BLaER1 (cell line): ENCODE measurements around the gene GRAMD4.
A peak's percentile ranks its signal among the peaks of the same experiment; 100 is the strongest.

ENCODE experiments used
- H3K27ac ChIP-seq: shearing (Covaris generic); formaldehyde crosslinking; 2 replicates; pipeline ENCODE4 v1.8.1; 2022
- H3K27me3 ChIP-seq: shearing (Covaris generic); formaldehyde crosslinking; 2 replicates; pipeline ENCODE4 v1.8.1; 2022
- H3K36me3 ChIP-seq: shearing (Covaris generic); formaldehyde crosslinking; 2 replicates; pipeline ENCODE4 v1.8.1; 2022
- H3K4me1 ChIP-seq: shearing (Covaris generic); formaldehyde crosslinking; 2 replicates; pipeline ENCODE4 v1.8.1; 2022
- H3K4me2 ChIP-seq: shearing (Covaris generic); formaldehyde crosslinking; 2 replicates; pipeline ENCODE4 v1.8.1; 2022
- H3K4me3 ChIP-seq: shearing (Covaris generic); formaldehyde crosslinking; 2 replicates; pipeline ENCODE4 v1.8.1; 2022
- H3K9ac ChIP-seq: shearing (Covaris generic); formaldehyde crosslinking; 2 replicates; pipeline ENCODE4 v1.8.1; 2022
- H3K9me3 ChIP-seq: shearing (Covaris generic); formaldehyde crosslinking; 2 replicates; pipeline ENCODE4 v1.8.1; 2022
- H4K20me1 ChIP-seq: shearing (Covaris generic); formaldehyde crosslinking; 2 replicates; pipeline ENCODE4 v1.8.1; 2022
- Cebpa-rat ChIP-seq: shearing (Covaris generic); IDR thresholded peaks from 2 replicates; pipeline ENCODE4 v1.8.1; 2022

GRAMD4 gene

GRCh38 chr22:46625843-46626349 lies 5.7 kb downstream of the GRAMD4 start:
- Histone ChIP-seq H4K20me1 (peaks cover 62% of the 10 kb centered on the region), H3K27ac (peak overlapping the region; percentile 94)

DNA sequence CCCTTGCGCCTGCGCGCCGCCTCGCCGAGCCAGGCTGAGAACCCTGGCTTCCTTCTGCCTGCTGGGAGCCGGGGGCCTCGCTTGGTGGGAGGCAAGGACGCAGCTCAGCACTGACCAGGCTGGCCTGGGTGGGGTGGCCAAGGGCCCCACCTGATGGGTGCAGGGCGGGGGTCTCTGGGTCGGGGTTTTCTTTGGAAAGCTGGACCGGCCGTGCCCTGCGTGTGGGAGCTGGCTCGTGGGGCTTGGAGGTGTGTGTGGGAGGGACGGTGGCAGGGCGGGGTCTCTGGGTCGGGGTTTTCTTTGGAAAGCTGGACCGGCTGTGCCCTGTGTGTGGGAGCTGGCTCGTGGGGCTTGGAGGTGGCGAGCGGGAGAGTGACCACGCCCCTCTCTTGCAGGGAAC lies 6.2 kb downstream of the GRAMD4 start:
- peaks cover 37% of the 10 kb centered on the region for H3K36me3 ChIP-seq
- H3K4me1 ChIP-seq, result peaks cover 98% of the 10 kb centered on the region
- H3K4me3 ChIP-seq, result no peak overlapping the region
- H3K27ac ChIP-seq, result peak overlapping the region; percentile 94
- H3K27me3 ChIP-seq, result no peaks in the 10 kb centered on the region
- H3K4me2 ChIP-seq, result peak overlapping the region; percentile 87
- H4K20me1 ChIP-seq, result peaks cover 66% of the 10 kb centered on the region
- TF ChIP-seq Cebpa-rat, result no peak
- H3K9ac ChIP-seq, result no peak overlapping the region
- H3K9me3 ChIP-seq, result no peaks in the 10 kb centered on the region

More at GRCh38 chr22:46625843-46626349, 5.7 kb downstream of the GRAMD4 start:
- no peak overlapping the region for H3K4me3 ChIP-seq
- peak overlapping the region; percentile 87 for H3K4me2 ChIP-seq
- TF ChIP-seq Cebpa-rat, result no peak
- H3K9me3 ChIP-seq, result no peaks in the 10 kb centered on the region
- no peaks in the 10 kb centered on the region for H3K27me3 ChIP-seq
- peak overlapping the region; percentile 50 for H3K9ac ChIP-seq
- peaks cover 37% of the 10 kb centered on the region for H3K36me3 ChIP-seq
- peaks cover 98% of the 10 kb centered on the region for H3K4me1 ChIP-seq

- Histone ChIP-seq H4K20me1 (peaks cover 71% of the 10 kb centered on the region), H3K27ac (peak overlapping the region; percentile 94), H3K4me2 (peak overlapping the region; percentile 87), H3K9me3 (no peaks in the 10 kb centered on the region), H3K9ac (no peak overlapping the region), H3K36me3 (peaks cover 38% of the 10 kb centered on the region), H3K4me3 (no peak overlapping the region), H3K4me1 (peaks cover 96% of the 10 kb centered on the region), H3K27me3 (no peaks in the 10 kb centered on the region)
- TF ChIP-seq Cebpa-rat, result no peak
These were observed 7.0 kb downstream of the GRAMD4 start for GRCh38 chr22:46626911-46627805.

- peaks cover 79% of the 10 kb centered on the region for H4K20me1 ChIP-seq
These were observed 7.8 kb downstream of the GRAMD4 start for GRCh38 chr22:46627806-46628482.

GRCh38 chr22:46628756-46629155 lies 8.6 kb downstream of the GRAMD4 start:
- 0 out of 2 replicates have a peak overlapping the region, but pooled peaks have one; percentile 31 for H3K9ac ChIP-seq
- H3K4me2 ChIP-seq, result peak overlapping the region; percentile 76
- H3K4me3 ChIP-seq, result no peak overlapping the region
- H3K4me1 ChIP-seq, result peaks cover 96% of the 10 kb centered on the region
- H4K20me1 ChIP-seq, result peaks cover 87% of the 10 kb centered on the region
- TF ChIP-seq Cebpa-rat, result no peak
- H3K27me3 ChIP-seq, result no peaks in the 10 kb centered on the region
- peaks cover 54% of the 10 kb centered on the region for H3K36me3 ChIP-seq
- no peaks in the 10 kb centered on the region for H3K9me3 ChIP-seq
- peak overlapping the region; percentile 57; the same call in 1 of the 2 replicates for H3K27ac ChIP-seq

More at GRCh38 chr22:46627806-46628482, 7.8 kb downstream of the GRAMD4 start:
- Histone ChIP-seq H3K27ac (peak overlapping the region; percentile 94; the same call in 1 of the 2 replicates), H3K36me3 (peaks cover 46% of the 10 kb centered on the region), H3K27me3 (no peaks in the 10 kb centered on the region), H3K4me1 (peaks cover 96% of the 10 kb centered on the region), H3K9ac (no peak overlapping the region), H3K9me3 (no peaks in the 10 kb centered on the region), H3K4me3 (no peak overlapping the region), H3K4me2 (peak overlapping the region; percentile 87)
- no peak for TF ChIP-seq Cebpa-rat

DNA sequence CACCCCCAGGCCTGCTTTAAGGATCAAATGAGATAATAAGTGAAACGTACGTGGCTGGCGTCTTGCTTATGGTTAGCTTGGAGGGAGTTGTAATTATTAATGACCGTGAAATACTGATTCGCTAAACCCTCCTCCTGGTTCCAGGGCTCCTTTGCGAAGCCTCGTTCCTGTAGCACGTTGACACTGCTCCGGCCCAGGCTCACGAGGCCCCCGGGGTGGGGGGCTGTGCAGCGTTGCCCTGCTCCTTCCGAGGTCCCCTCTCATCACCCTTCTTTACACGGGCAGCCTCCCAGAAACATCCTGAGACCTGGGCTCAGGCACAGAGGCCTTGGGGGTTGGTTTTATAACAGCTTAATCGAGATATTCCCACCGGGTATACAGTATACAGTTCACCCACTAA lies 9.1 kb downstream of the GRAMD4 start:
- Histone ChIP-seq H3K9me3 (no peaks in the 10 kb centered on the region), H3K4me1 (peaks cover 96% of the 10 kb centered on the region), H3K27ac (peak overlapping the region; percentile 57; the same call in 1 of the 2 replicates), H3K27me3 (no peaks in the 10 kb centered on the region), H3K4me3 (no peak overlapping the region), H3K4me2 (peak overlapping the region; percentile 76), H3K36me3 (peaks cover 59% of the 10 kb centered on the region), H4K20me1 (peaks cover 93% of the 10 kb centered on the region), H3K9ac (peak overlapping the region; percentile 31; the same call in 1 of the 2 replicates)
- TF ChIP-seq Cebpa-rat, result no peak

DNA sequence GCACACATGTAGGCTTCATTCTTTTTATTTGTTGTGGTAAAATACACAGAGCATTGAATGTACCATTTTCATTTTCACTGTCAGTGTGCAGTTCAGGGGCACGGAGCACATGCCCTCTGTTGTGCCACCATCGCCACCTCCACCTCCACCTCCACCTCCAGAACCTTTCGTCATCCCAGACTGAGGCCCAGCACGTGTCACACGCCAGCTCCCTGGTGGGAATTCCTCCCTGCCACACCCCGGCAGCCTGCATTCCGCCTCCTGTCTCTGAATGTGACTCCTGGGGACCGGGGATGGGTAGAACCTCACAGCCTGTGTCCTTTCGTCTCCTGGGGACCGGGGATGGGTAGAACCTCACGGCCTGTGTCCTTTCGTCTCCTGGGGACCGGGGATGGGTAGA lies 10.9 kb downstream of the GRAMD4 start:
- H3K27me3 ChIP-seq, result no peaks in the 10 kb centered on the region
- H3K4me1 ChIP-seq, result peaks cover 88% of the 10 kb centered on the region
- no peak for TF ChIP-seq Cebpa-rat
- no peak overlapping the region; the same call in 1 of the 2 replicates for H3K4me3 ChIP-seq
- H3K4me2 ChIP-seq, result peak overlapping the region; percentile 76
- peak overlapping the region; percentile 21; the same call in 1 of the 2 replicates for H3K9ac ChIP-seq
- peaks cover 85% of the 10 kb centered on the region for H4K20me1 ChIP-seq
- peak overlapping the region; percentile 63; the same call in 1 of the 2 replicates for H3K27ac ChIP-seq
- peaks cover 61% of the 10 kb centered on the region for H3K36me3 ChIP-seq
- no peaks in the 10 kb centered on the region for H3K9me3 ChIP-seq

- H3K9ac ChIP-seq, result peak overlapping the region; percentile 26
- peak overlapping the region; percentile 55 for H3K4me2 ChIP-seq
- no peaks in the 10 kb centered on the region for H3K9me3 ChIP-seq
- peak overlapping the region; percentile 68 for H3K27ac ChIP-seq
- peaks cover 85% of the 10 kb centered on the region for H4K20me1 ChIP-seq
- H3K27me3 ChIP-seq, result no peaks in the 10 kb centered on the region
- peaks cover 57% of the 10 kb centered on the region for H3K36me3 ChIP-seq
- H3K4me1 ChIP-seq, result peaks cover 88% of the 10 kb centered on the region
- no peak for TF ChIP-seq Cebpa-rat
- H3K4me3 ChIP-seq, result no peak overlapping the region
These were observed 12.6 kb downstream of the GRAMD4 start for GRCh38 chr22:46632646-46633249.

- Histone ChIP-seq H3K27ac (peak overlapping the region; percentile 68), H3K9ac (peak overlapping the region; percentile 26), H4K20me1 (peaks cover 86% of the 10 kb centered on the region), H3K9me3 (no peaks in the 10 kb centered on the region), H3K4me1 (peaks cover 90% of the 10 kb centered on the region), H3K36me3 (peaks cover 60% of the 10 kb centered on the region), H3K4me3 (no peak overlapping the region), H3K27me3 (no peaks in the 10 kb centered on the region), H3K4me2 (peak overlapping the region; percentile 55)
- TF ChIP-seq Cebpa-rat, result no peak
These were observed 13.2 kb downstream of the GRAMD4 start for GRCh38 chr22:46633334-46633890.
